Right renal pelvis (tissue), 4 donors: ENCODE results near the gene UBE2QL1. TPM values are rescaled to one million over a fixed set of nuclear protein-coding genes. Genes with fewer than 3 reads are reported as not detected.

Experiments used
- DNase-seq, 4 donors: peaks; one replicate each; pipeline ENCODE4 v3.0.0-alpha.2; 2013; ENCODE audit warnings: low read depth in 4 of 4, low spot score in 3 of 4, missing footprints in 1 of 4
- polyA plus RNA-seq, 4 donors: library from polyadenylated mRNA; unstranded; fragments of 120-200 nt; gene quantifications; one replicate each; pipeline ENCODE4 v1.2.1, GENCODE V29; 2013; ENCODE audit not compliant: insufficient read length in 4 of 4

The UBE2QL1 gene
- polyA plus RNA-seq, 4 donors: 0.91 to 1.1 (median 1.0) TPM

- DNase-seq: no peak
These were observed 24.0 kb upstream of the UBE2QL1 start for GRCh38 chr5:6424700-6425099.

- DNase-seq: no peak
These were observed 21.0 kb upstream of the UBE2QL1 start for GRCh38 chr5:6427694-6428093.

- DNase-seq: no peak
These were observed 18.1 kb upstream of the UBE2QL1 start for GRCh38 chr5:6430418-6431028.

- DNase-seq: no peak
These were observed 17.2 kb upstream of the UBE2QL1 start for GRCh38 chr5:6431214-6432195.

- DNase-seq: no peak
These were observed 16.5 kb upstream of the UBE2QL1 start for GRCh38 chr5:6432206-6432605.

- no peak for DNase-seq
These were observed 13.9 kb upstream of the UBE2QL1 start for GRCh38 chr5:6434731-6435130.

GRCh38 chr5:6435356-6435755 is 13.3 kb upstream of the UBE2QL1 start:
- DNase-seq: no peak

- DNase-seq: no peak
These were observed 11.8 kb upstream of the UBE2QL1 start for GRCh38 chr5:6436715-6437331.

GRCh38 chr5:6439588-6440550 is 8.8 kb upstream of the UBE2QL1 start:
- DNase-seq: no peak

- DNase-seq: no peak
These were observed 6.3 kb upstream of the UBE2QL1 start for GRCh38 chr5:6442333-6442732.

GRCh38 chr5:6443326-6443725 is 5.3 kb upstream of the UBE2QL1 start:
- no peak for DNase-seq

GRCh38 chr5:6446042-6446441 is 2.6 kb upstream of the UBE2QL1 start:
- no peak for DNase-seq

- DNase-seq: no peak
These were observed 1.9 kb upstream of the UBE2QL1 start for GRCh38 chr5:6446626-6447309.

- DNase-seq: no peak
These were observed 1.1 kb upstream of the UBE2QL1 start for GRCh38 chr5:6447384-6448140.

GRCh38 chr5:6448141-6448491 is 543 bp upstream of the UBE2QL1 start:
- DNase-seq: no peak

- no peak for DNase-seq
These were observed 953 bp downstream of the UBE2QL1 start for GRCh38 chr5:6449465-6450158.

GRCh38 chr5:6450319-6450833 is 1.7 kb downstream of the UBE2QL1 start:
- DNase-seq: no peak
